Measurements from ENCODE around the gene OGFR.
"Not testable (repeated sequence)": the region's sequence is repeated elsewhere in the genome, so short reads cannot be mapped to it uniquely, and the experiment has no call there.

OGFR gene

GRCh38 chr20:62852196-62852595, 47.6 kb downstream of the OGFR start:
- DNase-seq, result no peak
- no peaks in the 10 kb centered on the region for H3K27me3 ChIP-seq (replicated peaks; ENCODE audit: control insufficient read depth, insufficient read depth, low read length, poor library complexity, severe bottlenecking)
- peaks cover 7% of the 10 kb centered on the region for H3K36me3 ChIP-seq (ENCODE audit: control insufficient read depth, insufficient read depth, low read length)
- no peak overlapping the region for H3K4me3 ChIP-seq (ENCODE audit: insufficient read depth, low read depth, low read length, poor library complexity, severe bottlenecking)
- H3K9me3 ChIP-seq (ENCODE audit: control insufficient read depth, low read length), result no peaks in the 10 kb centered on the region
- no peaks in the 10 kb centered on the region for H3K4me1 ChIP-seq (ENCODE audit: control insufficient read depth, insufficient read depth, low read length, poor library complexity, severe bottlenecking)
- no peak overlapping the region for H3K27ac ChIP-seq (ENCODE audit: insufficient read depth, low read length, poor library complexity, severe bottlenecking)

DNA sequence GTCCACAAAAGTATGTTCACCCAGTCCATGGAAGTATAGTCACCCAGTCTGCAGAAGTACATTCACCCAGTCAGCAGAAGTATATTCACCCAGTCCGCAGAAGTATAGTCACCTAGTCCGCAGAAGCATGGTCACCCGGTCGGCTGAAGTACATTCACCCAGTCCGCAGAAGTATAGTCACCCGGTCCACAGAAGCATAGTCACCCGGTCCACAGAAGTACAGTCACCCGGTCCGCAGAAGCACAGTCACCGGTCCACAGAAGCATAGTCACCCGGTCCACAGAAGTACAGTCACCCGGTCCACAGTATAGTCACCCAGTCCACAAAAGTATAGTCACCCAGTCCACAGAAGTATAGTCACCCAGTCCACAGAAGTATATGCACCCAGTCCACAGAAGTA, 48.2 kb downstream of the OGFR start:
- Histone ChIP-seq H3K27me3 (replicated peaks; ENCODE audit: control insufficient read depth, insufficient read depth, low read length, poor library complexity, severe bottlenecking) (no peaks in the 10 kb centered on the region), H3K27ac (ENCODE audit: insufficient read depth, low read length, poor library complexity, severe bottlenecking) (no peak overlapping the region), H3K4me1 (ENCODE audit: control insufficient read depth, insufficient read depth, low read length, poor library complexity, severe bottlenecking) (no peaks in the 10 kb centered on the region), H3K9me3 (ENCODE audit: control insufficient read depth, low read length) (no peaks in the 10 kb centered on the region), H3K4me3 (ENCODE audit: insufficient read depth, low read depth, low read length, poor library complexity, severe bottlenecking) (no peak overlapping the region), H3K36me3 (ENCODE audit: control insufficient read depth, insufficient read depth, low read length) (peaks cover 7% of the 10 kb centered on the region)
- DNase-seq, result no peak

GRCh38 chr20:62853304-62853703, 48.7 kb downstream of the OGFR start:
- H3K27me3 ChIP-seq (replicated peaks; ENCODE audit: control insufficient read depth, insufficient read depth, low read length, poor library complexity, severe bottlenecking); H3K27ac ChIP-seq (ENCODE audit: insufficient read depth, low read length, poor library complexity, severe bottlenecking); H3K9me3 ChIP-seq (ENCODE audit: control insufficient read depth, low read length); H3K4me3 ChIP-seq (ENCODE audit: insufficient read depth, low read depth, low read length, poor library complexity, severe bottlenecking); H3K4me1 ChIP-seq (ENCODE audit: control insufficient read depth, insufficient read depth, low read length, poor library complexity, severe bottlenecking); DNase-seq; H3K36me3 ChIP-seq (ENCODE audit: control insufficient read depth, insufficient read depth, low read length): not testable (repeated sequence)

GRCh38 chr20:62854121-62854520, 49.5 kb downstream of the OGFR start:
- DNase-seq, result no peak
- Histone ChIP-seq H3K27ac (ENCODE audit: insufficient read depth, low read length, poor library complexity, severe bottlenecking) (no peak overlapping the region), H3K4me3 (ENCODE audit: insufficient read depth, low read depth, low read length, poor library complexity, severe bottlenecking) (no peak overlapping the region), H3K27me3 (replicated peaks; ENCODE audit: control insufficient read depth, insufficient read depth, low read length, poor library complexity, severe bottlenecking) (no peaks in the 10 kb centered on the region), H3K9me3 (ENCODE audit: control insufficient read depth, low read length) (no peaks in the 10 kb centered on the region), H3K4me1 (ENCODE audit: control insufficient read depth, insufficient read depth, low read length, poor library complexity, severe bottlenecking) (no peaks in the 10 kb centered on the region), H3K36me3 (ENCODE audit: control insufficient read depth, insufficient read depth, low read length) (peaks cover 7% of the 10 kb centered on the region)

DNA sequence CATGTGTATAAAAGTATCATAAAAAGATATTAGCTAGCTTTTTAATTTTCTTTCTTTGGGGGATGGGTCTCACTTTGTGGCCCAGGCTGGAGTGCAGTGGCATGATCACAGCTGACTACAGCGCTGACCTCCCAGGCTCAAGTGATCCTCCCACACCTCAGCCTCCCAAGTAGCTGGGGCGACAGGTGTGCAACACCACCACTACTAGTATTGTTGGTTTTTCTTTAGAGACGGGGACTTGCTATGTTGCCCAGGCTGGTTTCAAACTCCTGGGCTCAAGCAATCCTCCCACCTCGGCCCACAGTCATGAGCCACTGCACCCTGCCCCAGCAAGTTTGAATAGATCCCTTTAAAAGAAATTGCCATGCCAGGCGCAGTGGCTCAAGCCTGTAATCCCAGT, 50.5 kb downstream of the OGFR start:
- no peaks in the 10 kb centered on the region for H3K27me3 ChIP-seq (replicated peaks; ENCODE audit: control insufficient read depth, insufficient read depth, low read length, poor library complexity, severe bottlenecking)
- no peak overlapping the region for H3K27ac ChIP-seq (ENCODE audit: insufficient read depth, low read length, poor library complexity, severe bottlenecking)
- H3K36me3 ChIP-seq (ENCODE audit: control insufficient read depth, insufficient read depth, low read length), result peaks cover 7% of the 10 kb centered on the region
- H3K4me3 ChIP-seq (ENCODE audit: insufficient read depth, low read depth, low read length, poor library complexity, severe bottlenecking), result no peak overlapping the region
- peaks cover 2% of the 10 kb centered on the region for H3K4me1 ChIP-seq (ENCODE audit: control insufficient read depth, insufficient read depth, low read length, poor library complexity, severe bottlenecking)
- no peak for DNase-seq
- H3K9me3 ChIP-seq (ENCODE audit: control insufficient read depth, low read length), result no peaks in the 10 kb centered on the region

DNA sequence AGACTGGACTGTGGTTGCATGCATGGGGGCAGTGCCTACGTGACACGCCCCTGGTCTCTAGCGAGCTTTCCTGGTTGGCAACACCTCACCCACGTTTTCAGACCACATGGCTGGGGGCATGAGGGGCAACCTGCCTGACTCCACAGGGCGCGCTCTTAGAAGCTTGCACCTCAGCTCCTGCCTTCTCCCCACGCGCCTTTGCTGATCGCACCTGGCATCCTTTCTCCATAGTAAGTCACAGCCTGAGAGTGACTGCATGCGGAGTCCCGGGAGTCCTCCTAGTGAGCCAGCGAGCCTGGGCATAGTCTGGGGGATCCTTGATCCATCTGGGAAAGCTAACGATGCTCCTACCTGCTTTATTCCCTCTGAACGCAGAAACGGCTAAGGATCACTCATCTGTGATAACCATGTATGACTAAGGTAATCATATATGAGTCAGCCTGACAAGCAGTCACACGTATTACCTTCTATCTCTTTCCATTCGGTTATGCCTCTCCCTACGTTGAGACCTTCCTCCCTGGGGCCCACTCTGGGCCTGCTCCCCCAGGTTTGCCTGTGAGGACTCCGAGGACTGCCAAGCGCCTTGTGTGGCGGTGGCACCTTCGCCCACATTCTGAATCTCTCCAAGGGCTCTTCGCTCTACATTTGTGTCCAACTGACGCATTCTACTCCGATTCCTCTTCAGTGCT, 52.4 kb downstream of the OGFR start:
- H3K36me3 ChIP-seq (ENCODE audit: control insufficient read depth, insufficient read depth, low read length), result peaks cover 7% of the 10 kb centered on the region
- H3K4me3 ChIP-seq (ENCODE audit: insufficient read depth, low read depth, low read length, poor library complexity, severe bottlenecking), result no peak overlapping the region
- H3K27ac ChIP-seq (ENCODE audit: insufficient read depth, low read length, poor library complexity, severe bottlenecking), result no peak overlapping the region
- peaks cover 8% of the 10 kb centered on the region for H3K4me1 ChIP-seq (ENCODE audit: control insufficient read depth, insufficient read depth, low read length, poor library complexity, severe bottlenecking)
- H3K9me3 ChIP-seq (ENCODE audit: control insufficient read depth, low read length), result no peaks in the 10 kb centered on the region
- DNase-seq, result no peak
- no peaks in the 10 kb centered on the region for H3K27me3 ChIP-seq (replicated peaks; ENCODE audit: control insufficient read depth, insufficient read depth, low read length, poor library complexity, severe bottlenecking)

DNA sequence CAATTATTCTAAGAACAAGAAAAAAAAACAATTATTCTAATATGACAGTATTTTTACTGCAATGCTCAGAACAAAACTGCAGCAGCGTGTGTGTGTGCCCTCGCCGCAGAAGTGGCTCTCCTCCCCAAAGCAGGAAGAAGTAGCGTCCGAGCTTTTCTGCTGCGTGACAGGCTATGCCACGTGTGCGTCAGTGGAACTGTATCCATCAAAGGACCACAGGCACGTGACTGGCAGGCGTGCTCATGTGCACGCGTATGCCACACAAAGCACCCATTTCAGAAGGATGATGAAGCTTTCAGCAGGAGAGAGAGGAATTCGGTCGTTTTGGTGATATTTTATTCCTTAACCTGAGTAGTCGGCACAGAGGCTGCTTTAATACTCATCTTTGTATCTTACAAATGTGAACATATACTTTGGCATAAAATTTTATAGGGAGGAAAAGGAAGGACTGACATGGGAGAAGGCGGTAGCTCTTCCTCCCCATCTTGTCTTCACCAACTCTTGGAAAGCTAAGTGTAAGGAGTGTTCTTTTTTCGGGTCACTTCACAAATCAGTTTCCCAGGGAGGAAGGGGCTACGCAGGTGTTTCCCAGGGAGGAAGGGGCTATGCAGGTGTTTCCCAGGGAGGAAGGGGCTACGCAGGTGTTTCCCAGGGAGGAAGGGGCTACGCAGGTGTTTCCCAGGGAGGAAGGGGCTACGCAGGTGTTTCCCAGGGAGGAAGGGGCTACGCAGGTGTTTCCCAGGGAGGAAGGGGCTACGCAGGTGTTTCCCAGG, 53.6 kb downstream of the OGFR start:
- no peaks in the 10 kb centered on the region for H3K27me3 ChIP-seq (replicated peaks; ENCODE audit: control insufficient read depth, insufficient read depth, low read length, poor library complexity, severe bottlenecking)
- H3K9me3 ChIP-seq (ENCODE audit: control insufficient read depth, low read length), result no peaks in the 10 kb centered on the region
- H3K4me3 ChIP-seq (ENCODE audit: insufficient read depth, low read depth, low read length, poor library complexity, severe bottlenecking), result no peak overlapping the region
- peaks cover 8% of the 10 kb centered on the region for H3K4me1 ChIP-seq (ENCODE audit: control insufficient read depth, insufficient read depth, low read length, poor library complexity, severe bottlenecking)
- no peak for DNase-seq
- no peaks in the 10 kb centered on the region for H3K36me3 ChIP-seq (ENCODE audit: control insufficient read depth, insufficient read depth, low read length)
- no peak overlapping the region for H3K27ac ChIP-seq (ENCODE audit: insufficient read depth, low read length, poor library complexity, severe bottlenecking)

- DNase-seq, result no peak
- Histone ChIP-seq H3K36me3 (ENCODE audit: control insufficient read depth, insufficient read depth, low read length) (no peaks in the 10 kb centered on the region), H3K9me3 (ENCODE audit: control insufficient read depth, low read length) (no peaks in the 10 kb centered on the region), H3K4me1 (ENCODE audit: control insufficient read depth, insufficient read depth, low read length, poor library complexity, severe bottlenecking) (peaks cover 8% of the 10 kb centered on the region), H3K27ac (ENCODE audit: insufficient read depth, low read length, poor library complexity, severe bottlenecking) (no peak overlapping the region), H3K4me3 (ENCODE audit: insufficient read depth, low read depth, low read length, poor library complexity, severe bottlenecking) (no peak overlapping the region), H3K27me3 (replicated peaks; ENCODE audit: control insufficient read depth, insufficient read depth, low read length, poor library complexity, severe bottlenecking) (no peaks in the 10 kb centered on the region)
These were observed 55.1 kb downstream of the OGFR start for GRCh38 chr20:62859721-62860120.

- no peaks in the 10 kb centered on the region for H3K9me3 ChIP-seq (ENCODE audit: control insufficient read depth, low read length)
- H3K4me1 ChIP-seq (ENCODE audit: control insufficient read depth, insufficient read depth, low read length, poor library complexity, severe bottlenecking), result peaks cover 8% of the 10 kb centered on the region
- no peak overlapping the region for H3K4me3 ChIP-seq (ENCODE audit: insufficient read depth, low read depth, low read length, poor library complexity, severe bottlenecking)
- DNase-seq, result no peak
- no peak overlapping the region for H3K27ac ChIP-seq (ENCODE audit: insufficient read depth, low read length, poor library complexity, severe bottlenecking)
- H3K36me3 ChIP-seq (ENCODE audit: control insufficient read depth, insufficient read depth, low read length), result no peaks in the 10 kb centered on the region
- H3K27me3 ChIP-seq (replicated peaks; ENCODE audit: control insufficient read depth, insufficient read depth, low read length, poor library complexity, severe bottlenecking), result no peaks in the 10 kb centered on the region
These were observed 55.8 kb downstream of the OGFR start for GRCh38 chr20:62860391-62860923.
